Measurements from ENCODE around the gene DPPA5.

DNA sequence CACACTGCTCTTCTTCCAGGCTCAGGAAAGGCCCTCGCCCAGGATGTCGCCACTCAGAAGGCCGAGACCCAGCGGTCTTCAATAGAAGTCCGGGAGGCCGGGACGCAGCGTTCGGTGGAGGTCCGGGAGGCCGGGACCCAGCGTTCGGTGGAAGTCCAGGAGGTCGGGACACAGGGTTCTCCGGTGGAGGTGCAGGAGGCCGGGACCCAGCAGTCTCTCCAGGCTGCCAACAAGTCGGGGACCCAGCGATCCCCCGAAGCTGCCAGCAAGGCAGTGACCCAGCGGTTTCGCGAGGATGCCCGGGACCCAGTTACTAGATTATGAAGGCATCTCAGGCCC is 9.4 kb upstream of the DPPA5 start:
- TF ChIP-seq, protein P1, sequence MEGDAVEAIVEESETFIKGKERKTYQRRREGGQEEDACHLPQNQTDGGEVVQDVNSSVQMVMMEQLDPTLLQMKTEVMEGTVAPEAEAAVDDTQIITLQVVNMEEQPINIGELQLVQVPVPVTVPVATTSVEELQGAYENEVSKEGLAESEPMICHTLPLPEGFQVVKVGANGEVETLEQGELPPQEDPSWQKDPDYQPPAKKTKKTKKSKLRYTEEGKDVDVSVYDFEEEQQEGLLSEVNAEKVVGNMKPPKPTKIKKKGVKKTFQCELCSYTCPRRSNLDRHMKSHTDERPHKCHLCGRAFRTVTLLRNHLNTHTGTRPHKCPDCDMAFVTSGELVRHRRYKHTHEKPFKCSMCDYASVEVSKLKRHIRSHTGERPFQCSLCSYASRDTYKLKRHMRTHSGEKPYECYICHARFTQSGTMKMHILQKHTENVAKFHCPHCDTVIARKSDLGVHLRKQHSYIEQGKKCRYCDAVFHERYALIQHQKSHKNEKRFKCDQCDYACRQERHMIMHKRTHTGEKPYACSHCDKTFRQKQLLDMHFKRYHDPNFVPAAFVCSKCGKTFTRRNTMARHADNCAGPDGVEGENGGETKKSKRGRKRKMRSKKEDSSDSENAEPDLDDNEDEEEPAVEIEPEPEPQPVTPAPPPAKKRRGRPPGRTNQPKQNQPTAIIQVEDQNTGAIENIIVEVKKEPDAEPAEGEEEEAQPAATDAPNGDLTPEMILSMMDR (IDR thresholded peaks at IDR 0.05; ENCODE audit: poor library complexity, severe bottlenecking): no peak
- no peak for TF ChIP-seq SMC3 (conservative IDR thresholded peaks at IDR 0.05; ENCODE audit: poor library complexity)
